Vagina (tissue), 2 donors: ENCODE data around the gene ADARB1.

ENCODE experiments used
- CTCF ChIP-seq, 3 experiments: fragments of 450-650 bp in 2 of 3; fragments of 200-600 bp in 1 of 3; sonication (generic) in 1 of 3; IDR thresholded peaks; one replicate each; pipeline ENCODE4 v1.5.1; 2017 to 2019; ENCODE audit warnings: antibody characterized with exemption in 3 of 3, mild to moderate bottlenecking in 2 of 3, moderate library complexity in 2 of 3
- POLR2A ChIP-seq, 2 donors: fragments of 450-650 bp; IDR thresholded peaks; one replicate each; pipeline ENCODE4 v1.6.1; 2017; ENCODE audit warnings: antibody characterized with exemption in 2 of 2, mild to moderate bottlenecking in 2 of 2, moderate library complexity in 2 of 2

- TF ChIP-seq POLR2A (IDR thresholded peaks at IDR 0.05) (no peak), CTCF (IDR thresholded peaks at IDR 0.05) (no peak)
Measured at GRCh38 chr21:45126204-45126626, 51.8 kb downstream of the ADARB1 start.
